WI38 (cell line): Measurements from ENCODE around the gene GRHL3.

ENCODE experiments used
- H3K4me3 ChIP-seq: 2 replicates; pipeline ENCODE4 v1.5.1; 2011; ENCODE audit warnings: low read depth, mild to moderate bottlenecking, control low read depth, low read length
- CTCF ChIP-seq: IDR thresholded peaks from 2 replicates; pipeline ENCODE4 v1.5.1; 2012; ENCODE audit warnings: low read depth, mild to moderate bottlenecking, control low read depth, low read length

The GRHL3 gene

DNA sequence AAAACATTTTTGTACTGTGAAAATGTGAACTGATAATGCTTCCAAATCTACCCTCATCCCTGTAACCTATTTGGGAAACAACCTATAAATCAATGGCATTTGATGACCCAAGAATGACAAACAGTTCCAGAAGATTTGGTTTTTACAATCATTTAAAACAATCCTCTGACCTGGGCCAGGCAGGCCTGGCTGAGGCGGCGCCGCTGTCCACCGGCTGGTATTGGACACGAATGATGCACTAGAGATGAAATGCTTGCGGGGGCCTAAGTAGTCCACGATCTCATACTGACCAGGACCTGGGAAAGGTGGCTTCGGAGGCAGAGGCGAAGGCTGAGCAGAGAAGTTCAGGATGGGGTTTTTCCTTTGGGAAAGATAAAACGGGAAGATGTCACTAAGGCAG, 41.5 kb downstream of the GRHL3 start:
- TF ChIP-seq CTCF, result no peak
- H3K4me3 ChIP-seq, result no peak overlapping the region

DNA sequence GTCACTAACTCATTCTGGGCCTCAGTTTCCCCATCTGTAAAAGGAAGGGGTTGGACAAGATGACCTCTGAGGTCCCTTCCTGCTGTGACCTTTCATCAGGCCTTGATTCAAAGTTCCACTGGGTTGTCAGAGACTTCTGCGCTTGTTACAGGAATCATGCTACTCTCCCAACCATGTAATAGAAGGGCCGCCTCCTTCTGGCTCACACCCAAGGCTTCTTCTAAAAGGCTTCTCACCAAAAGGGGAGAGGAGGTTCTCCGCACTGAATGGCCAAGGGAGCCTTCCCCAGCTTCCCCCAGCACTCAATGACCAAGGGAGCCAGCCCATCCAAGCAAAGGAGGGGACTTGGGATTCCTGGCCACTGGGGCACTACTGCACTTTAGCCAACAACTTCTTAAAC, 42.7 kb downstream of the GRHL3 start:
- TF ChIP-seq CTCF, result no peak

GRCh38 chr1:24362396-24362795, 43.2 kb downstream of the GRHL3 start:
- H3K4me3 ChIP-seq, result no peak overlapping the region
- no peak for TF ChIP-seq CTCF

More for the DNA sequence above, 42.7 kb downstream of the GRHL3 start:
- H3K4me3 ChIP-seq, result no peak overlapping the region

GRCh38 chr1:24362982-24363614, 43.9 kb downstream of the GRHL3 start:
- no peak for TF ChIP-seq CTCF
- no peak overlapping the region for H3K4me3 ChIP-seq

- no peak for TF ChIP-seq CTCF
- no peak overlapping the region for H3K4me3 ChIP-seq
Observed at GRCh38 chr1:24363994-24364393, 44.8 kb downstream of the GRHL3 start.

DNA sequence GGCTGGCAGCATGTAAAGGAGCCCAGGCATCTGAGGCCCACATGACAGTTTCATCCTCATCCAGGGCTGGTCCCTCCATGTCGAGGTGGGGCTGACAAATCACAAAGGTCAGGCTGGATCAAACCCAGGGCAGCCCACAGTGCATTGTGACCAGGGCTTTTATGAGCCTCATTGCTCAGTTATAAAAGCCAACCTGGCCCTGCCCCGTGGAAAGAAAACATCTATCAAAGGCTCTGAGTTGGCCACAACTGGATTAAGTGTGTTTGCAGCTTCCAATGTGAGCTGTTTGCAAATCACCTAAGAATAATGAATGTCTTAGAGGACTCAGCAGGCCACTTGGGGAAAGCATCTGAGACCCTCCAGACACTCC, 45.4 kb downstream of the GRHL3 start:
- TF ChIP-seq CTCF, result no peak
- H3K4me3 ChIP-seq, result no peak overlapping the region

DNA sequence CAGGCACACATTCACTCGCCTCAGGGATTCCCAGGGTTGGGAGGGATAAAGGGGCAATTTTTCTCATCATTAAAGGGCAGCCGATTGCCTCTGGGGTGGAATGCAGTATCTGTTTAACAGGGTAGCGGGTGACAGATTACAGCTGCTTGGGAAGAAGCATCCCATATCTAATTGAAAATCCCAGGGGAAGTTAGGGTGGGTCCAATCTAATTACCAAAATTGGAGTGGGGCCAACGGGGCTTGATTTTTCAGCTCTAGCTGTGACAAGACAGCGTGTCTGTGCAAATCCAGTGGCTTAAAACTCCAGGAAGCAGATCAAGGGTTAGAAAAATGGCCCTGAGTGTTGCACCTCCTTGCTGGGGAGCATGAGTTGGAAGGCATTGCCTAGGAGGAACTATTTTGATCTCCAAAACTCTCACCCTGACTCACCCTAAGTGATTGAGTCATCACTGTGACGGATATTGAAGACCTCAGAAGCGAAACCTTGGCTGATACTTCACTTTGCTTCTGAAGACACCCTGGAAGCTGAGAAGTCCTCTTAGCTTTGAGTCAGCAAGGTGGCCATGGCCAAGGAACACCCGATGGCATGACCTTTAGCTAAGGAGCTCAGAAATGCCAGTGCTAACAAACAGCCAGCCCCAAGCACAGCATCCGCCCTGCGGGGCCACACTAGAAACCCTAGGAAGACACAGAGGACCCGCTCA, 46.0 kb downstream of the GRHL3 start:
- no peak overlapping the region for H3K4me3 ChIP-seq
- no peak for TF ChIP-seq CTCF
